GM23338 (cell line): ENCODE measurements around the gene ZSCAN5C. TPM values are rescaled to one million over a fixed set of nuclear protein-coding genes. Genes with fewer than 3 reads are reported as not detected.

Source experiments
- ATAC-seq: fragments of 200-7000 bp; cut with Tn5 transposase; 3 replicates; pipeline ENCODE4 v1.9.1; 2020
- DNase-seq: peaks from one replicate; pipeline ENCODE4 v3.0.0-alpha.2; 2015; ENCODE audit warnings: low spot score
- H2AFZ ChIP-seq: fragments of 200-600 bp; sonication (generic); 2 replicates; pipeline ENCODE4 v1.8.0; 2016; ENCODE audit warnings: antibody characterized with exemption, mild to moderate bottlenecking, moderate library complexity
- H3F3A ChIP-seq: fragments of 200-600 bp; sonication (generic); replicated peaks from 2 replicates; pipeline ENCODE4 v1.8.0; 2017; ENCODE audit warnings: antibody characterized with exemption, mixed run types, low read depth
- H3K27ac ChIP-seq: fragments of 200-600 bp; sonication (generic); 2 replicates; pipeline ENCODE4 v1.6.1; 2016; ENCODE audit warnings: low read depth
- H3K27me3 ChIP-seq: fragments of 200-600 bp; sonication (generic); 2 replicates; pipeline ENCODE4 v1.8.0; 2016; ENCODE audit warnings: mild to moderate bottlenecking, mixed run types, moderate library complexity; ENCODE audit not compliant: insufficient read depth
- H3K36me3 ChIP-seq: fragments of 200-600 bp; sonication (generic); 2 replicates; pipeline ENCODE4 v1.8.0; 2016; ENCODE audit warnings: mild to moderate bottlenecking; ENCODE audit not compliant: insufficient read depth
- H3K4me1 ChIP-seq: fragments of 200-600 bp; sonication (generic); 2 replicates; pipeline ENCODE4 v1.8.0; 2016; ENCODE audit warnings: mild to moderate bottlenecking, moderate library complexity; ENCODE audit not compliant: insufficient read depth
- H3K4me2 ChIP-seq: fragments of 200-600 bp; sonication (generic); 2 replicates; pipeline ENCODE4 v1.7.1; 2017; ENCODE audit warnings: mixed run types
- H3K4me3 ChIP-seq: fragments of 200-600 bp; sonication (generic); 2 replicates; pipeline ENCODE4 v1.6.1; 2016; ENCODE audit warnings: mixed run types
- H3K79me2 ChIP-seq: fragments of 200-600 bp; sonication (generic); replicated peaks from 2 replicates; pipeline ENCODE4 v1.8.0; 2017; ENCODE audit warnings: mild to moderate bottlenecking; ENCODE audit not compliant: insufficient read depth
- H3K9me2 ChIP-seq: fragments of 200-600 bp; sonication (generic); 2 replicates; pipeline ENCODE4 v1.8.0; 2017; ENCODE audit not compliant: insufficient read depth
- H4K20me1 ChIP-seq: fragments of 200-600 bp; sonication (generic); replicated peaks from 2 replicates; pipeline ENCODE4 v1.8.0; 2017; ENCODE audit warnings: mild to moderate bottlenecking; ENCODE audit not compliant: insufficient read depth
- H3K27ac Mint-ChIP-seq: 2 replicates; pipeline ENCODE4 v1.8.0; 2020; ENCODE audit warnings: inconsistent platforms, mild to moderate bottlenecking, moderate library complexity, mixed read lengths
- H3K27me3 Mint-ChIP-seq: 3 replicates; pipeline ENCODE4 v1.8.0; 2022; ENCODE audit warnings: low read depth, mild to moderate bottlenecking, moderate library complexity, mixed read lengths, inconsistent platforms; ENCODE audit not compliant: insufficient read depth, poor library complexity
- H3K36me3 Mint-ChIP-seq: 3 replicates; pipeline ENCODE4 v1.8.0; 2021; ENCODE audit warnings: low read depth, mild to moderate bottlenecking, inconsistent platforms, moderate library complexity, mixed read lengths
- H3K4me1 Mint-ChIP-seq: 3 replicates; pipeline ENCODE4 v1.8.0; 2020; ENCODE audit warnings: mild to moderate bottlenecking, inconsistent platforms, mixed read lengths
- H3K4me3 Mint-ChIP-seq: 3 replicates; pipeline ENCODE4 v1.8.0; 2021; ENCODE audit warnings: moderate library complexity, mild to moderate bottlenecking, inconsistent platforms, mixed read lengths
- H3K9me3 Mint-ChIP-seq: 3 replicates; pipeline ENCODE4 v1.8.0; 2020; ENCODE audit warnings: moderate library complexity, mild to moderate bottlenecking, inconsistent platforms, mixed read lengths
- CREB1 ChIP-seq: fragments of 250-450 bp; sonication (Bioruptor Pico); IDR thresholded peaks from 2 replicates; pipeline ENCODE4 v1.5.0; 2020; ENCODE audit warnings: low read depth, mild to moderate bottlenecking, moderate library complexity
- ETS1 ChIP-seq: IDR thresholded peaks from 2 replicates; pipeline ENCODE4 v1.6.1; 2016; ENCODE audit warnings: antibody characterized with exemption
- EZH2 ChIP-seq: fragments of 200-600 bp; sonication (generic); IDR thresholded peaks from one replicate; pipeline ENCODE4 v1.8.0; 2017; ENCODE audit warnings: antibody characterized with exemption, mild to moderate bottlenecking, low read depth; ENCODE audit not compliant: unreplicated experiment
- EZH2phosphoT487 ChIP-seq: fragments of 200-600 bp; sonication (generic); IDR thresholded peaks from one replicate; pipeline ENCODE4 v1.8.1; 2018; ENCODE audit warnings: antibody characterized with exemption; ENCODE audit not compliant: unreplicated experiment
- JUNB ChIP-seq: IDR thresholded peaks from one replicate; pipeline ENCODE4 v1.6.1; 2016; ENCODE audit warnings: antibody characterized with exemption; ENCODE audit not compliant: unreplicated experiment
- NANOG ChIP-seq: IDR thresholded peaks from 2 replicates; pipeline ENCODE4 v1.6.1; 2016; ENCODE audit warnings: antibody characterized with exemption, borderline replicate concordance
- POLR2AphosphoS5 ChIP-seq: IDR thresholded peaks from 2 replicates; pipeline ENCODE4 v1.6.1; 2016; ENCODE audit warnings: antibody characterized with exemption, low read depth
- REST ChIP-seq: IDR thresholded peaks from one replicate; pipeline ENCODE4 v1.6.1; 2018; ENCODE audit warnings: antibody characterized with exemption; ENCODE audit not compliant: unreplicated experiment
- STAT1 ChIP-seq: IDR thresholded peaks from one replicate; pipeline ENCODE4 v1.6.1; 2016; ENCODE audit warnings: antibody characterized with exemption; ENCODE audit not compliant: unreplicated experiment
- ZNF114 ChIP-seq: fragments of 250-450 bp; sonication (Bioruptor Pico); IDR thresholded peaks from 2 replicates; pipeline ENCODE4 v1.5.0; 2020; ENCODE audit warnings: mild to moderate bottlenecking, moderate library complexity
- ZNF331 ChIP-seq: fragments of 250-450 bp; sonication (Bioruptor Pico); IDR thresholded peaks from 2 replicates; pipeline ENCODE4 v1.5.0; 2020; ENCODE audit warnings: low read depth, mild to moderate bottlenecking, moderate library complexity
- ZNF462 ChIP-seq: fragments of 250-450 bp; sonication (Bioruptor Pico); IDR thresholded peaks from 2 replicates; pipeline ENCODE4 v1.5.0; 2020; ENCODE audit warnings: mild to moderate bottlenecking, moderate library complexity
- polyA plus RNA-seq: library from polyadenylated mRNA; unstranded; fragments of >200 nt; fragmentation: Nextera tagmentation; extraction: Ambion mirVana; gene quantifications from 2 replicates; pipeline ENCODE4 v1.2.1, GENCODE V29; 2016
- total RNA-seq: library from RNA; depleted of rRNA; stranded (reverse); fragments of >200 nt; shearing (Covaris generic); gene quantifications from 2 replicates; pipeline ENCODE4 v1.2.3, GENCODE V29; 2014
- TF ChIP-seq, protein P1 (sequence below), 2 experiments: fragments of 200-600 bp in 1 of 2; sonication (generic) in 1 of 2; conservative IDR thresholded peaks; 2 replicates each; pipeline versions ENCODE4 v1.5.1 to v1.6.1; 2016 to 2017; ENCODE audit warnings: antibody characterized with exemption in 2 of 2, low read depth in 2 of 2, mild to moderate bottlenecking in 2 of 2, moderate library complexity in 1 of 2

ZSCAN5C gene
- total and polyA plus RNA-seq, 2 experiments from 2014 or later, result not detected

- Histone ChIP-seq H3K79me2 (no peaks in the 10 kb centered on the region), H2AFZ (no peak overlapping the region), H3K36me3 (no peaks in the 10 kb centered on the region), H3F3A (0 out of 2 replicates have a peak, but pooled peaks cover 4% of the 10 kb centered on the region), H3K4me1 (peaks cover 9% of the 10 kb centered on the region), H3K4me3 (no peak overlapping the region), H3K4me2 (no peak overlapping the region), H3K27ac (no peak overlapping the region), H4K20me1 (no peaks in the 10 kb centered on the region), H3K27me3 (peaks cover 5% of the 10 kb centered on the region), H3K9me2 (no peaks in the 10 kb centered on the region)
- H3K4me3 Mint-ChIP-seq, result no peak overlapping the region
- ATAC-seq (no peak), DNase-seq (no peak)
- no peaks in the 10 kb centered on the region for H3K9me3 Mint-ChIP-seq
- peaks cover 12% of the 10 kb centered on the region for H3K4me1 Mint-ChIP-seq
- peaks cover 8% of the 10 kb centered on the region for H3K27me3 Mint-ChIP-seq
- TF ChIP-seq CREB1 (no peak), JUNB (no peak), REST (no peak), ZNF114 (CRISPR knock-in tag) (no peak), EZH2phosphoT487 (no peak), ETS1 (no peak), STAT1 (no peak), ZNF462 (CRISPR knock-in tag) (no peak), EZH2 (no peak), ZNF331 (no peak), NANOG (no peak), POLR2AphosphoS5 (no peak)
- TF ChIP-seq, protein P1, sequence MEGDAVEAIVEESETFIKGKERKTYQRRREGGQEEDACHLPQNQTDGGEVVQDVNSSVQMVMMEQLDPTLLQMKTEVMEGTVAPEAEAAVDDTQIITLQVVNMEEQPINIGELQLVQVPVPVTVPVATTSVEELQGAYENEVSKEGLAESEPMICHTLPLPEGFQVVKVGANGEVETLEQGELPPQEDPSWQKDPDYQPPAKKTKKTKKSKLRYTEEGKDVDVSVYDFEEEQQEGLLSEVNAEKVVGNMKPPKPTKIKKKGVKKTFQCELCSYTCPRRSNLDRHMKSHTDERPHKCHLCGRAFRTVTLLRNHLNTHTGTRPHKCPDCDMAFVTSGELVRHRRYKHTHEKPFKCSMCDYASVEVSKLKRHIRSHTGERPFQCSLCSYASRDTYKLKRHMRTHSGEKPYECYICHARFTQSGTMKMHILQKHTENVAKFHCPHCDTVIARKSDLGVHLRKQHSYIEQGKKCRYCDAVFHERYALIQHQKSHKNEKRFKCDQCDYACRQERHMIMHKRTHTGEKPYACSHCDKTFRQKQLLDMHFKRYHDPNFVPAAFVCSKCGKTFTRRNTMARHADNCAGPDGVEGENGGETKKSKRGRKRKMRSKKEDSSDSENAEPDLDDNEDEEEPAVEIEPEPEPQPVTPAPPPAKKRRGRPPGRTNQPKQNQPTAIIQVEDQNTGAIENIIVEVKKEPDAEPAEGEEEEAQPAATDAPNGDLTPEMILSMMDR (conservative IDR thresholded peaks at IDR 0.05; ENCODE audit: low read depth in 2 of 2), result no peak
- H3K27ac Mint-ChIP-seq, result no peak overlapping the region
- H3K36me3 Mint-ChIP-seq, result no peaks in the 10 kb centered on the region
Observed at GRCh38 chr19:56218961-56219360, 16.9 kb downstream of the ZSCAN5C start.
